ENCODE data around the gene ZNF471. TPM values are rescaled to one million over a fixed set of nuclear protein-coding genes. Genes with fewer than 3 reads are reported as not detected.
A peak's percentile ranks its signal among the peaks of the same experiment; 100 is the strongest.

The ZNF471 gene
- total and polyA plus RNA-seq, 10 of the 15 experiments (the other 5 are each of a cell fraction or from before 2014, with no cell fraction given): 0.03 TPM; not detected in 9

DNA sequence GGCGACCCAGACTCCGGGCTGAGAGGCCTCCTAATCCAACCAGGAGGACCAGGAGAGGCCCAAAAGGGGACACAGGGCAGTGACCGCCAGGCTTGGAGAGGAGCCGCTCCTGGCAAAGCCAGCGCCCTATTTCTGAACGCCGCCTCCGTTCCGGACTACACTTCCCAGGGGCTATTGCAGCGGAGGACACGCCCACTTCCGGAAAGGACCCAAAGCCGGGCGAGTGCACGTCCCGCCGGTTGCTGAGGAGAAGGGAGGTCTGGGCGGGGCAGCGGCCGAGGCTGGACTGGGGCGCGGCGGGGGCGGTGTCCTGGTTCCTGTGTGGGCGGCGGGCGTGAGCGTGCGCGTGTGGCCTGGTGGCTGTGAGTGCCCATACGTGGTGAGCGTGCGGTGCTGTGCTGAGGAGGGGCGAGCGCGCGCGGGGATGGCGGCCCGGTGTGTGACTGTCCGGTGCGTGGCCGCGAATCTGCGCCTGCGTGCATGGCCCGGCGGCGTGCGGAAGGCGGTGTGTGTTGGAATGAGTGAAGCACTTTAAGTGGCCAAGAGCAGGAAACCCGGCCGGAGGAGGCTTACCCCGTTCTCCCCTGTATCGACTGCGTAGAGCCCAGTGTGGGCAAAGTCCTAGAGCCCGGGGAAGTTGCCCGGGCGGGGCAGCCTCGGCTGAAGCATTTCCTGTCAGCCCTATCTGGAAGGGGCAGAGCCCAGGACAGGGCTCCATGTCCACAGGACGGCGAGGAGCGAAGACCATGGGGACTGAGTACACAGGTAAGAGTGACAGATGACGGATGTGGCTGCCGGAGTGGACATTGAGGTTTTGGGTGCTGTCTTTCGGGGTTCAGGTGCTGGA is 59.8 kb downstream of the ZNF471 start, which contains the start of gene ZNF470 (continued):
- TF ChIP-seq, protein P1, sequence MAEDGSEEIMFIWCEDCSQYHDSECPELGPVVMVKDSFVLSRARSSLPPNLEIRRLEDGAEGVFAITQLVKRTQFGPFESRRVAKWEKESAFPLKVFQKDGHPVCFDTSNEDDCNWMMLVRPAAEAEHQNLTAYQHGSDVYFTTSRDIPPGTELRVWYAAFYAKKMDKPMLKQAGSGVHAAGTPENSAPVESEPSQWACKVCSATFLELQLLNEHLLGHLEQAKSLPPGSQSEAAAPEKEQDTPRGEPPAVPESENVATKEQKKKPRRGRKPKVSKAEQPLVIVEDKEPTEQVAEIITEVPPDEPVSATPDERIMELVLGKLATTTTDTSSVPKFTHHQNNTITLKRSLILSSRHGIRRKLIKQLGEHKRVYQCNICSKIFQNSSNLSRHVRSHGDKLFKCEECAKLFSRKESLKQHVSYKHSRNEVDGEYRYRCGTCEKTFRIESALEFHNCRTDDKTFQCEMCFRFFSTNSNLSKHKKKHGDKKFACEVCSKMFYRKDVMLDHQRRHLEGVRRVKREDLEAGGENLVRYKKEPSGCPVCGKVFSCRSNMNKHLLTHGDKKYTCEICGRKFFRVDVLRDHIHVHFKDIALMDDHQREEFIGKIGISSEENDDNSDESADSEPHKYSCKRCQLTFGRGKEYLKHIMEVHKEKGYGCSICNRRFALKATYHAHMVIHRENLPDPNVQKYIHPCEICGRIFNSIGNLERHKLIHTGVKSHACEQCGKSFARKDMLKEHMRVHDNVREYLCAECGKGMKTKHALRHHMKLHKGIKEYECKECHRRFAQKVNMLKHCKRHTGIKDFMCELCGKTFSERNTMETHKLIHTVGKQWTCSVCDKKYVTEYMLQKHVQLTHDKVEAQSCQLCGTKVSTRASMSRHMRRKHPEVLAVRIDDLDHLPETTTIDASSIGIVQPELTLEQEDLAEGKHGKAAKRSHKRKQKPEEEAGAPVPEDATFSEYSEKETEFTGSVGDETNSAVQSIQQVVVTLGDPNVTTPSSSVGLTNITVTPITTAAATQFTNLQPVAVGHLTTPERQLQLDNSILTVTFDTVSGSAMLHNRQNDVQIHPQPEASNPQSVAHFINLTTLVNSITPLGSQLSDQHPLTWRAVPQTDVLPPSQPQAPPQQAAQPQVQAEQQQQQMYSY (CRISPR knock-in tag; IDR thresholded peaks at IDR 0.05): no peak
- TF ChIP-seq, protein P2, sequence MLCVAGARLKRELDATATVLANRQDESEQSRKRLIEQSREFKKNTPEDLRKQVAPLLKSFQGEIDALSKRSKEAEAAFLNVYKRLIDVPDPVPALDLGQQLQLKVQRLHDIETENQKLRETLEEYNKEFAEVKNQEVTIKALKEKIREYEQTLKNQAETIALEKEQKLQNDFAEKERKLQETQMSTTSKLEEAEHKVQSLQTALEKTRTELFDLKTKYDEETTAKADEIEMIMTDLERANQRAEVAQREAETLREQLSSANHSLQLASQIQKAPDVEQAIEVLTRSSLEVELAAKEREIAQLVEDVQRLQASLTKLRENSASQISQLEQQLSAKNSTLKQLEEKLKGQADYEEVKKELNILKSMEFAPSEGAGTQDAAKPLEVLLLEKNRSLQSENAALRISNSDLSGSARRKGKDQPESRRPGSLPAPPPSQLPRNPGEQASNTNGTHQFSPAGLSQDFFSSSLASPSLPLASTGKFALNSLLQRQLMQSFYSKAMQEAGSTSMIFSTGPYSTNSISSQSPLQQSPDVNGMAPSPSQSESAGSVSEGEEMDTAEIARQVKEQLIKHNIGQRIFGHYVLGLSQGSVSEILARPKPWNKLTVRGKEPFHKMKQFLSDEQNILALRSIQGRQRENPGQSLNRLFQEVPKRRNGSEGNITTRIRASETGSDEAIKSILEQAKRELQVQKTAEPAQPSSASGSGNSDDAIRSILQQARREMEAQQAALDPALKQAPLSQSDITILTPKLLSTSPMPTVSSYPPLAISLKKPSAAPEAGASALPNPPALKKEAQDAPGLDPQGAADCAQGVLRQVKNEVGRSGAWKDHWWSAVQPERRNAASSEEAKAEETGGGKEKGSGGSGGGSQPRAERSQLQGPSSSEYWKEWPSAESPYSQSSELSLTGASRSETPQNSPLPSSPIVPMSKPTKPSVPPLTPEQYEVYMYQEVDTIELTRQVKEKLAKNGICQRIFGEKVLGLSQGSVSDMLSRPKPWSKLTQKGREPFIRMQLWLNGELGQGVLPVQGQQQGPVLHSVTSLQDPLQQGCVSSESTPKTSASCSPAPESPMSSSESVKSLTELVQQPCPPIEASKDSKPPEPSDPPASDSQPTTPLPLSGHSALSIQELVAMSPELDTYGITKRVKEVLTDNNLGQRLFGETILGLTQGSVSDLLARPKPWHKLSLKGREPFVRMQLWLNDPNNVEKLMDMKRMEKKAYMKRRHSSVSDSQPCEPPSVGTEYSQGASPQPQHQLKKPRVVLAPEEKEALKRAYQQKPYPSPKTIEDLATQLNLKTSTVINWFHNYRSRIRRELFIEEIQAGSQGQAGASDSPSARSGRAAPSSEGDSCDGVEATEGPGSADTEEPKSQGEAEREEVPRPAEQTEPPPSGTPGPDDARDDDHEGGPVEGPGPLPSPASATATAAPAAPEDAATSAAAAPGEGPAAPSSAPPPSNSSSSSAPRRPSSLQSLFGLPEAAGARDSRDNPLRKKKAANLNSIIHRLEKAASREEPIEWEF (IDR thresholded peaks at IDR 0.05; ENCODE audit: insufficient replicate concordance, low read depth, low read length): no peak
- TF ChIP-seq EP300 (IDR thresholded peaks at IDR 0.05; ENCODE audit: borderline replicate concordance in 1 of 2, control insufficient read depth in 1 of 2, low read depth in 2 of 2, low read length in 2 of 2) (no peak), TCF12 (IDR thresholded peaks at IDR 0.05; ENCODE audit: low read depth, low read length) (no peak), KLF5 (IDR thresholded peaks at IDR 0.05; ENCODE audit: partially characterized antibody) (peak; percentile 15), MTA3 (IDR thresholded peaks at IDR 0.05; ENCODE audit: borderline replicate concordance, low read length) (no peak), SMARCA5 (IDR thresholded peaks at IDR 0.05) (no peak), TARDBP (IDR thresholded peaks at IDR 0.05; ENCODE audit: borderline replicate concordance) (peak; percentile 80; the same call in 1 of the 2 replicates), ETV6 (conservative IDR thresholded peaks at IDR 0.05 in 1 of 2, IDR thresholded peaks at IDR 0.05 in 1 of 2; ENCODE audit: borderline replicate concordance in 1 of 2, low read depth in 1 of 2) (no peak), ZNF217 (IDR thresholded peaks at IDR 0.05) (no peak), EGR1 (IDR thresholded peaks at IDR 0.05; ENCODE audit: borderline replicate concordance in 1 of 2, low read depth in 2 of 2, low read length in 2 of 2) (peak; percentile 9 to 81; a peak in 2 of 3 replicates), CREM (IDR thresholded peaks at IDR 0.05; ENCODE audit: low read depth) (peak; percentile 61; the same call in 1 of the 2 replicates), WRNIP1 (IDR thresholded peaks at IDR 0.05; ENCODE audit: borderline replicate concordance, low read depth, low read length) (no peak), NFIC (IDR thresholded peaks at IDR 0.05; ENCODE audit: low read depth, low read length) (no peak), CREB1 (IDR thresholded peaks at IDR 0.05; ENCODE audit: low read depth) (no peak), POU2F2 (IDR thresholded peaks at IDR 0.05; ENCODE audit: borderline replicate concordance, low read depth, low read length) (no peak), STAT3 (IDR thresholded peaks at IDR 0.05; ENCODE audit: low read depth, low read length) (no peak), HCFC1 (IDR thresholded peaks at IDR 0.05; ENCODE audit: low read length) (peak; percentile 84), SP1 (IDR thresholded peaks at IDR 0.05; ENCODE audit: low read depth, low read length) (peak; percentile 50)
- TF ChIP-seq, protein P3, sequence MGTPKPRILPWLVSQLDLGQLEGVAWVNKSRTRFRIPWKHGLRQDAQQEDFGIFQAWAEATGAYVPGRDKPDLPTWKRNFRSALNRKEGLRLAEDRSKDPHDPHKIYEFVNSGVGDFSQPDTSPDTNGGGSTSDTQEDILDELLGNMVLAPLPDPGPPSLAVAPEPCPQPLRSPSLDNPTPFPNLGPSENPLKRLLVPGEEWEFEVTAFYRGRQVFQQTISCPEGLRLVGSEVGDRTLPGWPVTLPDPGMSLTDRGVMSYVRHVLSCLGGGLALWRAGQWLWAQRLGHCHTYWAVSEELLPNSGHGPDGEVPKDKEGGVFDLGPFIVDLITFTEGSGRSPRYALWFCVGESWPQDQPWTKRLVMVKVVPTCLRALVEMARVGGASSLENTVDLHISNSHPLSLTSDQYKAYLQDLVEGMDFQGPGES (IDR thresholded peaks at IDR 0.05): no peak

Measured in GM12878 (cell line).